HL-60/S4 treated with retinoic acid at 250 ng/mL for 4 days and 3 days (cell line): Measurements from ENCODE around the gene C1orf87.
"Not testable (repeated sequence)": the region's sequence is repeated elsewhere in the genome, so short reads cannot be mapped to it uniquely, and the experiment has no call there.

Experiments used
- in situ Hi-C: fragments of 300-500 bp; cut with MboI; formaldehyde crosslinking; loops from 2 replicates; pipeline ENCODE4 v1.7.0; 2022; ENCODE audit warnings: low sequenced_read_pairs

The C1orf87 gene

GRCh38 chr1:59997479-59998115 lies 76.0 kb downstream of the C1orf87 start:
- in situ Hi-C loops, result loop anchor here (25.0 kb wide), 1 partner anchor 1840 kb away; no protein-coding TSS in a partner anchor

GRCh38 chr1:59994302-59995198 lies 79.0 kb downstream of the C1orf87 start:
- in situ Hi-C loops, result loop anchor here (25.0 kb wide), 1 partner anchor 1843 kb away; no protein-coding TSS in a partner anchor

- in situ Hi-C loops, result loop anchor here (25.0 kb wide), 1 partner anchor 1845 kb away; no protein-coding TSS in a partner anchor
These were observed 81.3 kb downstream of the C1orf87 start for GRCh38 chr1:59992040-59992820.

- in situ Hi-C loops, result loop anchor here (25.0 kb wide), 1 partner anchor 1847 kb away; no protein-coding TSS in a partner anchor
These were observed 83.1 kb downstream of the C1orf87 start for GRCh38 chr1:59990470-59990869.

- in situ Hi-C loops, result loop anchor here (25.0 kb wide), 1 partner anchor 1851 kb away; no protein-coding TSS in a partner anchor
These were observed 86.9 kb downstream of the C1orf87 start for GRCh38 chr1:59986516-59987310.

- in situ Hi-C loops, result loop anchor here (25.0 kb wide), 1 partner anchor 1851 kb away; no protein-coding TSS in a partner anchor
These were observed 87.6 kb downstream of the C1orf87 start for GRCh38 chr1:59985911-59986515.

GRCh38 chr1:59979666-59980065 lies 93.9 kb downstream of the C1orf87 start:
- in situ Hi-C loops, result loop anchor here (25.0 kb wide), 1 partner anchor 1858 kb away; no protein-coding TSS in a partner anchor

GRCh38 chr1:59978511-59978910 lies 95.1 kb downstream of the C1orf87 start:
- in situ Hi-C loops, result loop anchor here (25.0 kb wide), 1 partner anchor 1859 kb away; no protein-coding TSS in a partner anchor

GRCh38 chr1:59978026-59978425 lies 95.5 kb downstream of the C1orf87 start:
- in situ Hi-C loops, result loop anchor here (25.0 kb wide), 1 partner anchor 1859 kb away; no protein-coding TSS in a partner anchor

GRCh38 chr1:59977075-59977410 lies 96.5 kb downstream of the C1orf87 start:
- in situ Hi-C loops, result loop anchor here (25.0 kb wide), 1 partner anchor 1860 kb away; no protein-coding TSS in a partner anchor

- in situ Hi-C loops, result loop anchor here (25.0 kb wide), 1 partner anchor 1861 kb away; no protein-coding TSS in a partner anchor
These were observed 97.1 kb downstream of the C1orf87 start for GRCh38 chr1:59976194-59977074.

- in situ Hi-C loops, result no loop called here
These were observed 99.9 kb downstream of the C1orf87 start for GRCh38 chr1:59973719-59974118.

GRCh38 chr1:59972216-59972927 lies 101.2 kb downstream of the C1orf87 start:
- in situ Hi-C loops, result no loop called here

- in situ Hi-C loops, result no loop called here
These were observed 102.1 kb downstream of the C1orf87 start for GRCh38 chr1:59971464-59971911.

- in situ Hi-C loops, result not testable (repeated sequence)
These were observed 103.9 kb downstream of the C1orf87 start for GRCh38 chr1:59969542-59970175.

GRCh38 chr1:59968746-59969145 lies 104.8 kb downstream of the C1orf87 start:
- in situ Hi-C loops, result not testable (repeated sequence)

- in situ Hi-C loops, result no loop called here
These were observed 105.8 kb downstream of the C1orf87 start for GRCh38 chr1:59967780-59968179.
